ENCODE data around the gene PIGS. TPM values are rescaled to one million over a fixed set of nuclear protein-coding genes. Genes with fewer than 3 reads are reported as not detected.

Gene PIGS
- total and polyA plus RNA-seq, 2 of the 13 experiments (the other 11 are each of a cell fraction or from before 2014, with no cell fraction given): 31.7 to 42.6 TPM

- TF ChIP-seq BCLAF1 (IDR thresholded peaks at IDR 0.05) (no peak), HOXA7 (CRISPR knock-in tag; IDR thresholded peaks at IDR 0.05) (no peak), ZNF343 (CRISPR knock-in tag; IDR thresholded peaks at IDR 0.05) (0 out of 2 replicates have a peak, but pooled peaks have one; percentile 60), NR0B2 (CRISPR knock-in tag; IDR thresholded peaks at IDR 0.05) (no peak), ZNF326 (CRISPR knock-in tag; IDR thresholded peaks at IDR 0.05; ENCODE audit: borderline replicate concordance) (no peak), ZNF879 (CRISPR knock-in tag; IDR thresholded peaks at IDR 0.05) (no peak), ZNF891 (CRISPR knock-in tag; IDR thresholded peaks at IDR 0.05) (no peak), SKI (IDR thresholded peaks at IDR 0.05; ENCODE audit: partially characterized antibody) (no peak), ZNF282 (IDR thresholded peaks at IDR 0.05; ENCODE audit: partially characterized antibody) (no peak), FOSL1 (CRISPR knock-in tag; IDR thresholded peaks at IDR 0.05; ENCODE audit: borderline replicate concordance) (no peak), EHMT2 (IDR thresholded peaks at IDR 0.05; ENCODE audit: borderline replicate concordance, low read depth, low read length) (no peak), YEATS2 (CRISPR knock-in tag; IDR thresholded peaks at IDR 0.05; ENCODE audit: borderline replicate concordance) (no peak), YY1 (IDR thresholded peaks at IDR 0.05; ENCODE audit: insufficient read depth, insufficient replicate concordance, low read depth, low read length) (no peak)
- TF ChIP-seq, protein P1, sequence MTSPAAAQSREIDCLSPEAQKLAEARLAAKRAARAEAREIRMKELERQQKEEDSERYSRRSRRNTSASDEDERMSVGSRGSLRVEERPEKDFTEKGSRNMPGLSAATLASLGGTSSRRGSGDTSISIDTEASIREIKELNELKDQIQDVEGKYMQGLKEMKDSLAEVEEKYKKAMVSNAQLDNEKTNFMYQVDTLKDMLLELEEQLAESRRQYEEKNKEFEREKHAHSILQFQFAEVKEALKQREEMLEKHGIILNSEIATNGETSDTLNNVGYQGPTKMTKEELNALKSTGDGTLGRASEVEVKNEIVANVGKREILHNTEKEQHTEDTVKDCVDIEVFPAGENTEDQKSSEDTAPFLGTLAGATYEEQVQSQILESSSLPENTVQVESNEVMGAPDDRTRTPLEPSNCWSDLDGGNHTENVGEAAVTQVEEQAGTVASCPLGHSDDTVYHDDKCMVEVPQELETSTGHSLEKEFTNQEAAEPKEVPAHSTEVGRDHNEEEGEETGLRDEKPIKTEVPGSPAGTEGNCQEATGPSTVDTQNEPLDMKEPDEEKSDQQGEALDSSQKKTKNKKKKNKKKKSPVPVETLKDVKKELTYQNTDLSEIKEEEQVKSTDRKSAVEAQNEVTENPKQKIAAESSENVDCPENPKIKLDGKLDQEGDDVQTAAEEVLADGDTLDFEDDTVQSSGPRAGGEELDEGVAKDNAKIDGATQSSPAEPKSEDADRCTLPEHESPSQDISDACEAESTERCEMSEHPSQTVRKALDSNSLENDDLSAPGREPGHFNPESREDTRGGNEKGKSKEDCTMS (CRISPR knock-in tag; conservative IDR thresholded peaks at IDR 0.05): no peak
- TF ChIP-seq, protein P2, sequence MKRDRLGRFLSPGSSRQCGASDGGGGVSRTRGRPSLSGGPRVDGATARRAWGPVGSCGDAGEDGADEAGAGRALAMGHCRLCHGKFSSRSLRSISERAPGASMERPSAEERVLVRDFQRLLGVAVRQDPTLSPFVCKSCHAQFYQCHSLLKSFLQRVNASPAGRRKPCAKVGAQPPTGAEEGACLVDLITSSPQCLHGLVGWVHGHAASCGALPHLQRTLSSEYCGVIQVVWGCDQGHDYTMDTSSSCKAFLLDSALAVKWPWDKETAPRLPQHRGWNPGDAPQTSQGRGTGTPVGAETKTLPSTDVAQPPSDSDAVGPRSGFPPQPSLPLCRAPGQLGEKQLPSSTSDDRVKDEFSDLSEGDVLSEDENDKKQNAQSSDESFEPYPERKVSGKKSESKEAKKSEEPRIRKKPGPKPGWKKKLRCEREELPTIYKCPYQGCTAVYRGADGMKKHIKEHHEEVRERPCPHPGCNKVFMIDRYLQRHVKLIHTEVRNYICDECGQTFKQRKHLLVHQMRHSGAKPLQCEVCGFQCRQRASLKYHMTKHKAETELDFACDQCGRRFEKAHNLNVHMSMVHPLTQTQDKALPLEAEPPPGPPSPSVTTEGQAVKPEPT (CRISPR knock-in tag; IDR thresholded peaks at IDR 0.05; ENCODE audit: low read depth): no peak
- TF ChIP-seq, protein P3, sequence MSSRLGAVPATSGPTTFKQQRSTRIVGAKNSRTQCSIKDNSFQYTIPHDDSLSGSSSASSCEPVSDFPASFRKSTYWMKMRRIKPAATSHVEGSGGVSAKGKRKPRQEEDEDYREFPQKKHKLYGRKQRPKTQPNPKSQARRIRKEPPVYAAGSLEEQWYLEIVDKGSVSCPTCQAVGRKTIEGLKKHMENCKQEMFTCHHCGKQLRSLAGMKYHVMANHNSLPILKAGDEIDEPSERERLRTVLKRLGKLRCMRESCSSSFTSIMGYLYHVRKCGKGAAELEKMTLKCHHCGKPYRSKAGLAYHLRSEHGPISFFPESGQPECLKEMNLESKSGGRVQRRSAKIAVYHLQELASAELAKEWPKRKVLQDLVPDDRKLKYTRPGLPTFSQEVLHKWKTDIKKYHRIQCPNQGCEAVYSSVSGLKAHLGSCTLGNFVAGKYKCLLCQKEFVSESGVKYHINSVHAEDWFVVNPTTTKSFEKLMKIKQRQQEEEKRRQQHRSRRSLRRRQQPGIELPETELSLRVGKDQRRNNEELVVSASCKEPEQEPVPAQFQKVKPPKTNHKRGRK (CRISPR knock-in tag; IDR thresholded peaks at IDR 0.05): no peak
- TF ChIP-seq, protein P4, sequence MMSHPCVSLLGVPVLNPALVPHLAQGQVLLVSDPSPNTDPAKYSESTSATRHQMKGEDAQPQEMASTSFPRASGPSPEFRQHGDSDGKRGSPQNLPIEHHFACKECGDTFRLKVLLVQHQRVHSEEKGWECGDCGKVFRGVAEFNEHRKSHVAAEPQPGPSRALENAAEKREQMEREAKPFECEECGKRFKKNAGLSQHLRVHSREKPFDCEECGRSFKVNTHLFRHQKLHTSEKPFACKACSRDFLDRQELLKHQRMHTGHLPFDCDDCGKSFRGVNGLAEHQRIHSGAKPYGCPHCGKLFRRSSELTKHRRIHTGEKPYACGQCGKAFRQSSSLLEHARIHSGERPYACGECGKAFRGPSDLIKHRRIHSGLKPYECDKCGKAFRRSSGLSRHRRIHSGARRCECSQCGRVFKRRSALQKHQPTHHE (CRISPR knock-in tag; IDR thresholded peaks at IDR 0.05; ENCODE audit: borderline replicate concordance): no peak
These were observed 28.2 kb upstream of the PIGS start (continued) for GRCh38 chr17:28599311-28600184.
